Liver (tissue), 9 donors: ENCODE results near the gene GHR. TPM values are rescaled to one million over a fixed set of nuclear protein-coding genes. Genes with fewer than 3 reads are reported as not detected.
A peak's percentile ranks its signal among the peaks of the same experiment; 100 is the strongest.

ENCODE experiments used
- DNase-seq: peaks from one replicate; pipeline ENCODE4 v3.0.0-alpha.2; 2017; ENCODE audit warnings: low spot score
- H3K27ac ChIP-seq, 2 donors: one replicate each; pipeline ENCODE4 v1.7.0; 2013; ENCODE audit warnings: inconsistent platforms in 2 of 2, low read length in 2 of 2, control low read depth in 1 of 2, low read depth in 1 of 2, mild to moderate bottlenecking in 1 of 2
- H3K27me3 ChIP-seq, 4 donors: one replicate each; pipeline versions ENCODE4 v1.6.1 to v1.7.0; 2013; ENCODE audit warnings: low read length in 3 of 4, inconsistent platforms in 1 of 4, mild to moderate bottlenecking in 1 of 4, moderate library complexity in 1 of 4; ENCODE audit not compliant: control insufficient read depth in 4 of 4, insufficient read depth in 4 of 4
- H3K36me3 ChIP-seq, 4 donors: one replicate each; pipeline versions ENCODE4 v1.6.1 to v1.7.0; 2013; ENCODE audit warnings: low read length in 3 of 4, mild to moderate bottlenecking in 3 of 4, low read depth in 1 of 4, moderate library complexity in 1 of 4; ENCODE audit not compliant: control insufficient read depth in 4 of 4, insufficient read depth in 3 of 4
- H3K4me1 ChIP-seq, 4 donors: one replicate each; pipeline versions ENCODE4 v1.6.1 to v1.7.0; 2013; ENCODE audit warnings: low read length in 3 of 4, mild to moderate bottlenecking in 3 of 4, moderate library complexity in 1 of 4; ENCODE audit not compliant: control insufficient read depth in 4 of 4, insufficient read depth in 4 of 4
- H3K4me3 ChIP-seq, 3 donors: one replicate each; pipeline versions ENCODE4 v1.6.1 to v1.7.0; 2013; ENCODE audit warnings: low read length in 3 of 3, control low read depth in 1 of 3, low read depth in 1 of 3, mild to moderate bottlenecking in 1 of 3
- H3K9ac ChIP-seq, 2 donors: one replicate each; pipeline ENCODE4 v1.7.0; 2013; ENCODE audit warnings: low read length in 2 of 2, mild to moderate bottlenecking in 2 of 2, moderate library complexity in 2 of 2, control low read depth in 1 of 2, low read depth in 1 of 2
- H3K9me3 ChIP-seq, 4 donors: one replicate each; pipeline versions ENCODE4 v1.6.1 to v1.7.0; 2013; ENCODE audit warnings: low read length in 3 of 4; ENCODE audit not compliant: control insufficient read depth in 4 of 4
- CTCF ChIP-seq: fragments of 150-350 bp; IDR thresholded peaks from 2 replicates; pipeline ENCODE4 v1.5.1; 2017; ENCODE audit warnings: improper control_type of control experiment, low read depth, low read length; ENCODE audit not compliant: missing input control
- EGR1 ChIP-seq, 2 donors: IDR thresholded peaks; 2 replicates each; pipeline ENCODE4 v1.6.1; 2016 to 2018; ENCODE audit warnings: antibody characterized with exemption in 2 of 2, low read depth in 2 of 2
- FOXA1 ChIP-seq: IDR thresholded peaks from 2 replicates; pipeline ENCODE4 v1.6.1; 2016; ENCODE audit warnings: antibody characterized with exemption
- FOXA2 ChIP-seq: IDR thresholded peaks from 2 replicates; pipeline ENCODE4 v1.6.1; 2016; ENCODE audit warnings: antibody characterized with exemption
- GABPA ChIP-seq, 2 donors: IDR thresholded peaks in 1 of 2; conservative IDR thresholded peaks in 1 of 2; 2 replicates each; pipeline ENCODE4 v1.6.1; 2016; ENCODE audit warnings: antibody characterized with exemption in 2 of 2, mild to moderate bottlenecking in 1 of 2, moderate library complexity in 1 of 2
- HNF4A ChIP-seq, 2 donors: conservative IDR thresholded peaks; 2 replicates each; pipeline ENCODE4 v1.6.1; 2016; ENCODE audit warnings: antibody characterized with exemption in 2 of 2, mild to moderate bottlenecking in 2 of 2
- HNF4G ChIP-seq: IDR thresholded peaks from 2 replicates; pipeline ENCODE4 v1.6.1; 2016; ENCODE audit warnings: antibody characterized with exemption
- JUND ChIP-seq, 2 donors: IDR thresholded peaks; 2 replicates each; pipeline ENCODE4 v1.6.1; 2016; ENCODE audit warnings: antibody characterized with exemption in 2 of 2
- MAX ChIP-seq: IDR thresholded peaks from 2 replicates; pipeline ENCODE4 v1.6.1; 2016; ENCODE audit warnings: antibody characterized with exemption
- NR2F2 ChIP-seq: IDR thresholded peaks from 2 replicates; pipeline ENCODE4 v1.6.1; 2016; ENCODE audit warnings: antibody characterized with exemption
- RAD21 ChIP-seq, 2 donors: IDR thresholded peaks; 2 replicates each; pipeline ENCODE4 v1.6.1; 2016; ENCODE audit warnings: antibody characterized with exemption in 2 of 2, mild to moderate bottlenecking in 2 of 2
- REST ChIP-seq: IDR thresholded peaks from 2 replicates; pipeline ENCODE4 v1.6.1; 2016; ENCODE audit warnings: antibody characterized with exemption, mild to moderate bottlenecking
- RXRA ChIP-seq, 2 donors: IDR thresholded peaks; 2 replicates each; pipeline ENCODE4 v1.6.1; 2017 to 2018; ENCODE audit warnings: antibody characterized with exemption in 2 of 2, mild to moderate bottlenecking in 1 of 2
- SP1 ChIP-seq: IDR thresholded peaks from 2 replicates; pipeline ENCODE4 v1.6.1; 2018; ENCODE audit warnings: antibody characterized with exemption, mild to moderate bottlenecking
- TAF1 ChIP-seq: conservative IDR thresholded peaks from 2 replicates; pipeline ENCODE4 v1.6.1; 2016; ENCODE audit warnings: antibody characterized with exemption, mild to moderate bottlenecking
- YY1 ChIP-seq: IDR thresholded peaks from 2 replicates; pipeline ENCODE4 v1.6.1; 2016; ENCODE audit warnings: antibody characterized with exemption, mild to moderate bottlenecking
- ZBTB33 ChIP-seq: IDR thresholded peaks from 2 replicates; pipeline ENCODE4 v1.6.1; 2016; ENCODE audit warnings: antibody characterized with exemption
- WGBS: extraction: QIAGEN DNeasy Blood & Tissue Kit; methylation state at CpG from one replicate; pipeline ENCODE4 v1.1.7; 2013; 5-methylcytosine and 5-hydroxymethylcytosine counted together
- polyA plus RNA-seq, 2 donors: library from polyadenylated mRNA; stranded (reverse) in 1 of 2; unstranded in 1 of 2; fragments of 200-250 nt in 1 of 2; fragments of >200 nt in 1 of 2; fragmentation: Nextera tagmentation in 1 of 2; extraction: Ambion mirVana in 1 of 2; gene quantifications; one replicate each; pipeline versions ENCODE4 v1.2.1 to v1.2.3, GENCODE V29; 2013 to 2015
- total RNA-seq, 2 donors: library from RNA; depleted of rRNA; stranded (reverse); fragments of >200 nt; gene quantifications; one replicate each; pipeline ENCODE4 v1.2.3, GENCODE V29; 2014
- TF ChIP-seq, protein P1 (sequence below): IDR thresholded peaks from 2 replicates; pipeline ENCODE4 v1.6.1; 2016; ENCODE audit warnings: antibody characterized with exemption
- donor health status: healthy.
- donor health status: healthy.
- donor health status: healthy.
- donor health status: healthy.
- donor health status: healthy.

GHR gene
- total and polyA plus RNA-seq, 4 donors: 6.6 to 104 (median 20.9) TPM

GRCh38 chr5:42543774-42544173, 120.5 kb downstream of the GHR start:
- Histone ChIP-seq H3K4me1 (peaks cover 3 to 39% (median 10%) of the 10 kb centered on the region in 4 donors), H3K27me3 (no peaks in the 10 kb centered on the region), H3K27ac (peak overlapping the region; percentile 70 to 84), H3K9ac (peak overlapping the region in 1 of 2 donors; percentile 91), H3K9me3 (no peaks in the 10 kb centered on the region), H3K4me3 (no peak overlapping the region), H3K36me3 (no peaks in the 10 kb centered on the region)
- WGBS: 30% methylated on average over 3 of the region's 3 CpGs
- no peak for DNase-seq
- TF ChIP-seq HNF4G (peak; percentile 96), YY1 (peak; percentile 54), CTCF (no peak), MAX (peak; percentile 53), JUND (IDR thresholded peaks at IDR 0.05) (peak; percentile 29 to 64), SP1 (peak; percentile 93), EGR1 (IDR thresholded peaks at IDR 0.05; ENCODE audit: low read depth in 2 of 2) (no peak), TAF1 (peak; percentile 45), NR2F2 (no peak), FOXA1 (peak; percentile 48), RXRA (IDR thresholded peaks at IDR 0.05) (peak; percentile 86 to 88), HNF4A (conservative IDR thresholded peaks at IDR 0.05) (peak; percentile 96 to 97), RAD21 (IDR thresholded peaks at IDR 0.05) (peak; percentile 60 to 68), GABPA (IDR thresholded peaks at IDR 0.05 in 1 of 2, conservative IDR thresholded peaks at IDR 0.05 in 1 of 2) (no peak), REST (peak; percentile 78), ZBTB33 (peak; percentile 74), FOXA2 (no peak)
- TF ChIP-seq, protein P1, sequence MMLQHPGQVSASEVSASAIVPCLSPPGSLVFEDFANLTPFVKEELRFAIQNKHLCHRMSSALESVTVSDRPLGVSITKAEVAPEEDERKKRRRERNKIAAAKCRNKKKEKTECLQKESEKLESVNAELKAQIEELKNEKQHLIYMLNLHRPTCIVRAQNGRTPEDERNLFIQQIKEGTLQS: peak; percentile 38
